Tibial nerve (tissue), 3 donors: ENCODE measurements around the gene ABHD1.

ENCODE experiments used
- CTCF ChIP-seq, 5 experiments: fragments of 200-600 bp in 3 of 5; fragments of 450-650 bp in 2 of 5; sonication (generic) in 3 of 5; IDR thresholded peaks; one replicate each; pipeline ENCODE4 v1.5.1; 2016 to 2019; ENCODE audit warnings: antibody characterized with exemption in 5 of 5, mild to moderate bottlenecking in 3 of 5, moderate library complexity in 2 of 5
- POLR2A ChIP-seq, 2 donors: fragments of 450-650 bp; IDR thresholded peaks; one replicate each; pipeline ENCODE4 v1.6.1; 2017; ENCODE audit warnings: antibody characterized with exemption in 2 of 2, mild to moderate bottlenecking in 2 of 2, moderate library complexity in 2 of 2

GRCh38 chr2:27122791-27123190 lies 824 bp upstream of the ABHD1 start:
- TF ChIP-seq CTCF (IDR thresholded peaks at IDR 0.05) (no peak), POLR2A (IDR thresholded peaks at IDR 0.05) (no peak)
